Mesenchymal stem cell (in vitro differentiated cells and primary cell): ENCODE measurements around the gene PSPH.

ENCODE experiments used
- DNase-seq: peaks from one replicate; pipeline ENCODE4 v3.0.0-alpha.2; 2013
- H2AFZ ChIP-seq: one replicate; pipeline ENCODE4 v1.6.1; 2013; ENCODE audit warnings: low read depth, mild to moderate bottlenecking, control low read depth, inconsistent platforms, low read length, moderate library complexity
- H2AK5ac ChIP-seq: 2 replicates; pipeline ENCODE4 v1.6.1; 2013; ENCODE audit warnings: low read length, moderate library complexity, mild to moderate bottlenecking, inconsistent platforms; ENCODE audit not compliant: severe bottlenecking
- H2BK120ac ChIP-seq: one replicate; pipeline ENCODE4 v1.6.1; 2013; ENCODE audit warnings: low read depth, mild to moderate bottlenecking, inconsistent platforms, low read length, moderate library complexity
- H2BK12ac ChIP-seq, 2 experiments: one replicate each; pipeline ENCODE4 v1.6.1; 2013; ENCODE audit warnings: inconsistent platforms in 2 of 2, low read length in 2 of 2, mild to moderate bottlenecking in 2 of 2, moderate library complexity in 2 of 2, control low read depth in 1 of 2
- H2BK15ac ChIP-seq: one replicate; pipeline ENCODE4 v1.6.1; 2013; ENCODE audit warnings: mild to moderate bottlenecking, low read depth, inconsistent platforms; ENCODE audit not compliant: poor library complexity, severe bottlenecking
- H2BK5ac ChIP-seq: 2 replicates; pipeline ENCODE4 v1.6.1; 2013; ENCODE audit warnings: low read depth, mild to moderate bottlenecking, low read length, control low read depth, inconsistent platforms; ENCODE audit not compliant: poor library complexity, severe bottlenecking
- H3K14ac ChIP-seq, 2 experiments: one replicate each; pipeline ENCODE4 v1.6.1; 2013; ENCODE audit warnings: inconsistent platforms in 2 of 2, low read length in 2 of 2, control low read depth in 1 of 2, mild to moderate bottlenecking in 1 of 2, moderate library complexity in 1 of 2
- H3K18ac ChIP-seq, 2 experiments: one replicate each; pipeline ENCODE4 v1.6.1; 2013; ENCODE audit warnings: inconsistent platforms in 2 of 2, low read length in 2 of 2, control low read depth in 1 of 2, low read depth in 1 of 2, mild to moderate bottlenecking in 1 of 2
- H3K23ac ChIP-seq, 2 experiments: one replicate each; pipeline ENCODE4 v1.6.1; 2013; ENCODE audit warnings: inconsistent platforms in 2 of 2, low read length in 2 of 2, mild to moderate bottlenecking in 2 of 2, moderate library complexity in 2 of 2, control low read depth in 1 of 2
- H3K27ac ChIP-seq: 2 replicates; pipeline ENCODE4 v1.5.1; 2013; ENCODE audit warnings: mild to moderate bottlenecking, moderate library complexity, low read length, control low read depth, inconsistent platforms; ENCODE audit not compliant: poor library complexity, severe bottlenecking
- H3K27me3 ChIP-seq, 2 experiments: 2 replicates each; pipeline versions ENCODE4 v1.6.1 to v1.7.0; 2013; ENCODE audit warnings: low read length in 2 of 2, mild to moderate bottlenecking in 2 of 2, moderate library complexity in 2 of 2, control low read depth in 1 of 2, inconsistent platforms in 1 of 2; ENCODE audit not compliant: control insufficient read depth in 1 of 2, insufficient read depth in 1 of 2
- H3K36me3 ChIP-seq, 2 experiments: 2 replicates each; pipeline versions ENCODE4 v1.6.1 to v1.7.0; 2013; ENCODE audit warnings: low read length in 2 of 2, control low read depth in 1 of 2, inconsistent platforms in 1 of 2, low read depth in 1 of 2, mild to moderate bottlenecking in 1 of 2; ENCODE audit not compliant: insufficient read depth in 2 of 2, control insufficient read depth in 1 of 2
- H3K4ac ChIP-seq, 2 experiments: one replicate each; pipeline ENCODE4 v1.6.1; 2013; ENCODE audit warnings: inconsistent platforms in 2 of 2, low read length in 2 of 2, mild to moderate bottlenecking in 2 of 2, moderate library complexity in 2 of 2, control low read depth in 1 of 2, low read depth in 1 of 2
- H3K4me1 ChIP-seq: 2 replicates; pipeline ENCODE4 v1.6.1; 2013; ENCODE audit warnings: low read depth, low read length, control low read depth; ENCODE audit not compliant: control insufficient read depth, insufficient read depth
- H3K4me2 ChIP-seq: 2 replicates; pipeline ENCODE4 v1.6.1; 2013; ENCODE audit warnings: low read length, mild to moderate bottlenecking, inconsistent platforms; ENCODE audit not compliant: poor library complexity, severe bottlenecking
- H3K4me3 ChIP-seq, 2 experiments: 2 replicates each; pipeline versions ENCODE4 v1.5.1 to v1.7.0; 2013; ENCODE audit warnings: low read length in 2 of 2, mild to moderate bottlenecking in 2 of 2, control low read depth in 1 of 2, low read depth in 1 of 2; ENCODE audit not compliant: insufficient read depth in 1 of 2
- H3K79me1 ChIP-seq: replicated peaks from 2 replicates; pipeline ENCODE4 v1.6.1; 2013; ENCODE audit warnings: mild to moderate bottlenecking, control low read depth, low read length, inconsistent platforms; ENCODE audit not compliant: poor library complexity, severe bottlenecking
- H3K9ac ChIP-seq: 2 replicates; pipeline ENCODE4 v1.7.0; 2013; ENCODE audit warnings: mild to moderate bottlenecking, low read length, moderate library complexity
- H3K9me3 ChIP-seq: 2 replicates; pipeline ENCODE4 v1.7.0; 2013; ENCODE audit warnings: mild to moderate bottlenecking, low read length; ENCODE audit not compliant: control insufficient read depth
- H4K8ac ChIP-seq: one replicate; pipeline ENCODE4 v1.6.1; 2013; ENCODE audit warnings: inconsistent platforms, mild to moderate bottlenecking, low read length, moderate library complexity
- H4K91ac ChIP-seq: one replicate; pipeline ENCODE4 v1.6.1; 2013; ENCODE audit warnings: mild to moderate bottlenecking, low read length, inconsistent platforms
- WGBS: methylation state at CpG from one replicate; pipeline ENCODE4 v1.1.7; 2013; ENCODE audit warnings: mixed read lengths; 5-methylcytosine and 5-hydroxymethylcytosine counted together

The PSPH gene

DNA sequence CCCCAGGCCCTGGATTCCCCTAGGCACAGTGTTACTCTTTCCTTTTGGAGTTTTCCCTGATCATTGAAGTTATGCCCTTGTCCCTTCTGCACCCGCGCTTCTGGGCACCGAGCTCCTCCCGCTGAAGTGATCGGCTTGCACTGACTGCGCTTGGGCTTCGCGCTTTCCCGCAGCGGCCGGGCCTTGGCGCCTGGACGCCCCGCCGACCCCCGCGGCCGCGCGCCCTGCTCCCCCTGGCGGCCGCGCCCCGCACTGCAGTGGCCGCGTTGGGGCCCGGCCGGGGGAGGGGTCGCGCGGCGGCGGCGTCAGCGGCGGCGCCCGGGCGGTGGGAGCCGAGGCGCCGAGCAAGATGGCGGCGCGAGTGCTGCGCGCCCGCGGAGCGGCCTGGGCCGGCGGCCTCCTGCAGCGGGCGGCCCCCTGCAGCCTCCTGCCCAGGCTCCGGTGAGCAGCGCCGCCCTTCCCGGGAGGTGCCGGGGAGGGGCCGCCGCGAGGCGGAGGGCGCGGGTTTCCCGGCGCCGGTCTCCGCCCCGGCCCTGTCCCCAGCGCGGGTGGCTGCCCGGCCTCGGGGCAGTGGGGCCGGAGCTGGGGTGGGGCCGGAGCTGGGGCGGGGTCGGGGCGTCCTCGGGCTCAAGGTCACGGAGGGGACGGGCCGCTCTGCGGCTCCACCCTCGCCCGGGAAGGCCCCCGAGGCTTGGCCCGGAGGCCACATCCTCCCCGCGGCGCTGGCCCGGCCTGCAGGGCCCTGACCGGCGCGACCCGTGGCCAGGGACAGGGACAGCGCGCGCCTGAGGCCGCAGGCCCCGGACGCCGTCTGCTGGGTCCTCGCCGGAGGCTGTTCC is 86.8 kb downstream of the PSPH start, which contains the start of gene NIPSNAP2:
TSS of gene NIPSNAP2 (plus strand) at position 325 of the 839 bp plus-strand sequence. CDS start at position 350, 25 bp downstream.
- Histone ChIP-seq H3K18ac (peak within 1 kb of the TSS; percentile 58 to 85), H3K27ac (peak within 1 kb of the TSS; percentile 77), H3K79me1 (peaks cover 7% of the 10 kb centered on the region), H4K8ac (peak within 1 kb of the TSS; percentile 83), H2BK5ac (peak within 1 kb of the TSS; percentile 50), H3K4me2 (peak within 1 kb of the TSS; percentile 85), H3K9ac (peak within 1 kb of the TSS; percentile 92), H2BK12ac (no peak within 1 kb of the TSS), H3K23ac (peak within 1 kb of the TSS in 1 of 2 experiments; percentile 65), H3K27me3 (no peaks in the 10 kb centered on the region), H2AK5ac (no peak within 1 kb of the TSS), H3K36me3 (peaks cover 6 to 16% of the 10 kb centered on the region in 2 experiments), H3K4me3 (peak within 1 kb of the TSS; percentile 77 to 85), H2AFZ (peak within 1 kb of the TSS; percentile 91), H2BK15ac (peak within 1 kb of the TSS; percentile 15), H3K14ac (peak within 1 kb of the TSS in 1 of 2 experiments; percentile 75), H4K91ac (peak within 1 kb of the TSS; percentile 91), H3K4ac (peak within 1 kb of the TSS; percentile 68 to 91), H3K9me3 (no peaks in the 10 kb centered on the region), H2BK120ac (peak within 1 kb of the TSS; percentile 99), H3K4me1 (peaks cover 5% of the 10 kb centered on the region)
- under 1% methylated on average over 58 of the region's 105 CpGs for WGBS
- peak; percentile 41 for DNase-seq

DNA sequence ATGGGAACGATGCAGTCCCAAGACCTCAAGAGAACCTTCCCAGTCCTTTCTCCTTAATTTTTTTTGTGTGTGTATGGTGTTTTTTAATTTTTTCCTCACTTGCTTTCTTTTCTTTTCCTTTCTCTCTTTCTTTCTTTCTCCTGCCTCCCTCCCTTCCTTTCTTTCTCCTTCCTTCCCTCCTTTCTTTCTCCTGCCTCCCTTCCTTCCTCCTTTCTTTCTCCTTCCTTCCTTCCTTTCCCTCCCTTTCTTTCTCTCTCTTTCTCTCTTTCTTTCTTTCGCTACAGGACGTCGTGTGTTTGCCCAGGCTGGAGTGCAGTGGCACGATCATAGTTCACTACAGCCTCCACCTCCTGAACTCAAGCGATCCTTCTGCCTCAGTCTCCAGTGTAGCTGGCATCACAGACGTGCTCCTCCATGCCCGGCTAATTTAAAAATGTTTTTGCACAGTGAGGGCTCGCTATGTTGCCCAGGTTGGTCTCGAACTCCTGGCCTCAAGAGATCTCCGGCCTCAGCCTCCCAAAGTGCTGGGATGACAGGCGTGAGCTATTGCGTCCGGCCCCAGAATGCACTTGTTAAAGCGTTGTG is 87.6 kb downstream of the PSPH start:
- H3K23ac ChIP-seq, result no peak overlapping the region
- H3K4ac ChIP-seq, result peak overlapping the region in 1 of 2 experiments; percentile 27
- no peak overlapping the region for H2BK12ac ChIP-seq
- H3K9me3 ChIP-seq, result no peaks in the 10 kb centered on the region
- H3K4me1 ChIP-seq, result peaks cover 5% of the 10 kb centered on the region
- H2AK5ac ChIP-seq, result no peak overlapping the region
- peak overlapping the region; percentile 88 for H3K9ac ChIP-seq
- H2AFZ ChIP-seq, result no peak overlapping the region
- H3K27ac ChIP-seq, result peak overlapping the region; percentile 77
- H3K27me3 ChIP-seq, result no peaks in the 10 kb centered on the region
- no peak overlapping the region for H2BK5ac ChIP-seq
- H2BK120ac ChIP-seq, result no peak overlapping the region
- H3K36me3 ChIP-seq, result peaks cover 6 to 10% of the 10 kb centered on the region in 2 experiments
- H3K79me1 ChIP-seq, result peaks cover 4% of the 10 kb centered on the region
- peak overlapping the region; percentile 45 for H4K8ac ChIP-seq
- 93% methylated on average over 10 of the region's 15 CpGs for WGBS
- H3K4me3 ChIP-seq, result peak overlapping the region; percentile 77 to 83
- H3K4me2 ChIP-seq, result peak overlapping the region; percentile 80
- H4K91ac ChIP-seq, result no peak overlapping the region
- H2BK15ac ChIP-seq, result no peak overlapping the region
- no peak overlapping the region for H3K14ac ChIP-seq
- H3K18ac ChIP-seq, result no peak overlapping the region
- DNase-seq, result no peak

DNA sequence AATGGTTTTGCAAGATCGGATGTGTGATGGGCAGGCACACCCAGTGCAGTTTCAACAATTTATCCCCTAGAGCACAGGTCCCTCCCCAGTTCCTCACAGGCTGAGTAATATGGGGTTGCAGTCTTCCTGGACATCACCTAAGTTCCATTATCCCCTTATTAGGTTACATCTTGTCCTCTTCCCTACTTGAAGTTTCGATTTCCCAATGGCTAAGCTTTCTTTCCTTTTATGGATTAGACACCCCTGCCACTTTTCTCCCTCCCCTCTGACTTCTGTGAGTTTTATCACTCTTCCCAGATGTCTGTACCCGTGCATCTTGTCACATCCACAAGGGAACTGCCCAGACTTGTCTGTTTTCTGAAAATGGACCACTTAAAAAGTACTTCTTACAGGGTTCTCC is 89.2 kb downstream of the PSPH start:
- H3K36me3 ChIP-seq, result peaks cover 4 to 6% of the 10 kb centered on the region in 2 experiments
- H3K4me3 ChIP-seq, result no peak overlapping the region
- H2AFZ ChIP-seq, result no peak overlapping the region

More for the DNA sequence above, 89.2 kb downstream of the PSPH start:
- Histone ChIP-seq H3K4me2 (no peak overlapping the region), H3K27ac (no peak overlapping the region), H2BK120ac (no peak overlapping the region), H2BK15ac (no peak overlapping the region), H3K14ac (no peak overlapping the region), H3K79me1 (peaks cover 2% of the 10 kb centered on the region), H3K4me1 (peaks cover 5% of the 10 kb centered on the region), H2BK5ac (no peak overlapping the region), H2BK12ac (no peak overlapping the region), H3K27me3 (no peaks in the 10 kb centered on the region), H4K8ac (no peak overlapping the region), H3K4ac (no peak overlapping the region), H3K9ac (no peak overlapping the region), H2AK5ac (no peak overlapping the region), H3K18ac (no peak overlapping the region), H4K91ac (no peak overlapping the region), H3K9me3 (no peaks in the 10 kb centered on the region), H3K23ac (no peak overlapping the region)
- DNase-seq, result no peak
- 72% methylated on average over 3 of the region's 3 CpGs for WGBS
